Gastroesophageal sphincter (tissue), 3 donors: Measurements from ENCODE around the gene OBSCN.

ENCODE experiments used
- CTCF ChIP-seq, 4 experiments: fragments of 200-600 bp in 2 of 4; fragments of 450-650 bp in 2 of 4; sonication (generic) in 1 of 4; IDR thresholded peaks; one replicate each; pipeline ENCODE4 v1.5.1; 2017 to 2019; ENCODE audit warnings: antibody characterized with exemption in 4 of 4, mild to moderate bottlenecking in 2 of 4, moderate library complexity in 2 of 4
- EP300 ChIP-seq: sonication (generic); formaldehyde crosslinking; IDR thresholded peaks from one replicate; pipeline ENCODE4 v1.6.1; 2017; ENCODE audit warnings: antibody characterized with exemption, mild to moderate bottlenecking
- POLR2A ChIP-seq, 2 donors: fragments of 450-650 bp; IDR thresholded peaks; one replicate each; pipeline ENCODE4 v1.6.1; 2017; ENCODE audit warnings: antibody characterized with exemption in 2 of 2, mild to moderate bottlenecking in 2 of 2, moderate library complexity in 1 of 2
- POLR2AphosphoS5 ChIP-seq: sonication (generic); formaldehyde crosslinking; IDR thresholded peaks from one replicate; pipeline ENCODE4 v1.6.1; 2017; ENCODE audit warnings: antibody characterized with exemption

GRCh38 chr1:228163007-228163753, 44.7 kb upstream of the OBSCN start:
- no peak for TF ChIP-seq CTCF (IDR thresholded peaks at IDR 0.05)
- no peak for TF ChIP-seq POLR2A (IDR thresholded peaks at IDR 0.05)
- no peak for TF ChIP-seq EP300
- no peak for TF ChIP-seq POLR2AphosphoS5
